ENCODE measurements around the gene CES5A.
"Not testable (repeated sequence)": the region's sequence is repeated elsewhere in the genome, so short reads cannot be mapped to it uniquely, and the experiment has no call there.

The CES5A gene

GRCh38 chr16:55901566-55902217 is 26.5 kb upstream of the CES5A start:
- no peak for TF ChIP-seq POLR2A (IDR thresholded peaks at IDR 0.05; ENCODE audit: low read length)
- TF ChIP-seq GATA1 (IDR thresholded peaks at IDR 0.05; ENCODE audit: low read depth, low read length) = no peak
- DNase-seq = no peak

DNA sequence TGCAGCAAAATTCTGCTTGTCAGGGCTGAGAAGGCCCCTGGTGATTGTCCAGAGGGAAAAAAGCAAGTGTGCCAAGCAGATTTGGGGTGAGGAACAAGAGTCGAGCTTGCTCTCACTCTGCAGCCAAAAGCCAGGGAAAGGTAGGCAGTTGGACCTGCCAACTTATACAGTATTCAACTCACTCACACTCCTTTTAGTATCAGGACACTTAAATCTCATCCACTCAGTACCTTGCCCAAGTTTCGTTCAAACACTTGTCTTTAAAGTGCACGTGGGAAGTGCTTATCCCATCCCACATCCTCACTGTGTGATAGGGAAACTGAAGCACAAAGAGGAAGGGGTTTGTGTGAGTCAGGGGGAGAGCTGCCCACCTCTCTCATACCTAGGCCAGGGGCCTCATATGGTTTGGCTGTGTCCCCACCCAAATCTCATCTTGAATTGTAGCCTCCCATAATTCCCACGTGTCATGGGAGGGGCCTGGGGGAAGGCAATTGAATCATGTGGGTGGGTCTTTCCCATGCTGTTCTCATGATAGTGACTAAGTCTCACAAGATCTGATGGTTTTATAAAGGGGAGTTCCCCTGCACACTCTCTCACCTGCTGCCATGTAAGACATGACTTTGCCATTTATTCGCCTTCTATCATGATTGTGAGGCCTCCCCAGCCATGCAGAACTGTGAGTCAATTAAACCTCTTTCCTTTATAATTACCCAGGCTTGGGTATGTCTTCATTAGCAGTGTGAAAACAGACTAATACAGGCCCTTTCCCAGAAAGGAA is 25.6 kb upstream of the CES5A start:
- TF ChIP-seq GATA1 (IDR thresholded peaks at IDR 0.05; ENCODE audit: low read depth, low read length) (no peak), POLR2A (IDR thresholded peaks at IDR 0.05; ENCODE audit: low read length) (no peak)
- DNase-seq = no peak

GRCh38 chr16:55899857-55900256 is 24.7 kb upstream of the CES5A start:
- no peak for DNase-seq
- TF ChIP-seq GATA1 (IDR thresholded peaks at IDR 0.05; ENCODE audit: low read depth, low read length) (no peak), POLR2A (IDR thresholded peaks at IDR 0.05; ENCODE audit: low read length) (no peak)

DNA sequence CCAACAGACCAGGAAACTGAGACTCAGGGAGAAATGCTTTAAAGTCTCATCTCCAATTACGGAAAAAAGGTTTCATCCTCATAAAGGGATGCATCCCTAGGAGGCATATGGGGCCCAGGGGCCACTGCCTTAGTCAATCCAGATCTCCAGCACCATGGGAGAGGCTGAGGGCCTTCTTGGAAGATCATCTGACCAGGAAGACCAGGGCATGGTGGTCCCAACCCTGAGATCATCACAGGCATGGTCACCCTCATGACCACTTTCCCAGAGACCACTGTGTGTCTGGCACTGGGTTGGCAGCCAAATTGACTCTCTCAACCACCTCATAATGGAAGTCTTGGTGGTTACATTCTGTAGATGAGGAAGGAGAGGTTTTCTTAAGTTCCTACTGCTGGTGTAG is 23.4 kb upstream of the CES5A start:
- TF ChIP-seq POLR2A (IDR thresholded peaks at IDR 0.05; ENCODE audit: low read length) = no peak
- TF ChIP-seq GATA1 (IDR thresholded peaks at IDR 0.05; ENCODE audit: low read depth, low read length) = no peak

GRCh38 chr16:55892821-55893220 is 17.6 kb upstream of the CES5A start:
- DNase-seq = no peak
- TF ChIP-seq POLR2A (IDR thresholded peaks at IDR 0.05; ENCODE audit: low read length) (no peak), GATA1 (IDR thresholded peaks at IDR 0.05; ENCODE audit: low read depth, low read length) (no peak)

More for the DNA sequence above, 23.4 kb upstream of the CES5A start:
- DNase-seq = no peak

DNA sequence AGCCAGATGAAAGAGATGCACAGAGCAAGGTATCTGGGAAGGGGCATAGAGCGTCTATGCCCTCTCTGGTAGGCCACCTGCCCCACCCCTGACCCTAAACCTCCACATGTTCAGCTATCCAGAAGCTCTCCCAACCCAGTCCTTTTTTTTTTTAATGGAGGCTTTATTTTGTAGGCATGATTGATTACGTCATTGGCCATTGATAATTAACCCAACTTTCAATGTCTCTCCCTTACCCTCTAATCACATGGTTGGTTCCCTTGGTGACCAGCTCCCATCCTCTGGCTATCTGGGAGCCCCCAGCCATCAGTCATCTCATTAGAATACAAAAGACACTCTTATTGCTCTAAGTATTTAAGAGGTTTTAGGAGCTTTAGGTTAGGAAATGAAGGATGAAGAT is 14.3 kb upstream of the CES5A start:
- TF ChIP-seq POLR2A (IDR thresholded peaks at IDR 0.05; ENCODE audit: low read length) (no peak), GATA1 (IDR thresholded peaks at IDR 0.05; ENCODE audit: low read depth, low read length) (no peak)
- DNase-seq = no peak

GRCh38 chr16:55888546-55888945 is 13.4 kb upstream of the CES5A start:
- no peak for DNase-seq
- TF ChIP-seq GATA1 (IDR thresholded peaks at IDR 0.05; ENCODE audit: low read depth, low read length) = no peak
- no peak for TF ChIP-seq POLR2A (IDR thresholded peaks at IDR 0.05; ENCODE audit: low read length)

DNA sequence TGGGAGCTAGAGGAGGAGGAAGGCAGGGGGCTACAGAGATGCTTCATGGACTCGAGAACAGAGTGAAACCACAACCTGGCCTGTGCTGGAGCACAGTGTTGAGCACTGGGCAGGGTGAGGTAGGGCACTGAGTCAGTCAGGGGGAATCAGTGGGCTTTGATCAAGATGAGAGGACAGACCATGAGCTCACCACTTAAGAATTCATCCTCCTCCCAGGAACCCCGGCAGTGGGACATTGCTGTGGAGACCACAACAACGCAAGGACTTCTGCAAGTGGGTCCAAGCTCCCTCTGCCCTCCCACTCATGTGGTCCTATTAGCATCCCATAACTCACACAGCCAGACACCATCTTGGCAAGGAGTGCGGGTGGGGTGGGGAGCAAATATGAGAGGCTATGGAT is 1.7 kb upstream of the CES5A start:
- no peak for TF ChIP-seq POLR2A (IDR thresholded peaks at IDR 0.05; ENCODE audit: low read length)
- TF ChIP-seq GATA1 (IDR thresholded peaks at IDR 0.05; ENCODE audit: low read depth, low read length) = no peak
- no peak for DNase-seq

DNA sequence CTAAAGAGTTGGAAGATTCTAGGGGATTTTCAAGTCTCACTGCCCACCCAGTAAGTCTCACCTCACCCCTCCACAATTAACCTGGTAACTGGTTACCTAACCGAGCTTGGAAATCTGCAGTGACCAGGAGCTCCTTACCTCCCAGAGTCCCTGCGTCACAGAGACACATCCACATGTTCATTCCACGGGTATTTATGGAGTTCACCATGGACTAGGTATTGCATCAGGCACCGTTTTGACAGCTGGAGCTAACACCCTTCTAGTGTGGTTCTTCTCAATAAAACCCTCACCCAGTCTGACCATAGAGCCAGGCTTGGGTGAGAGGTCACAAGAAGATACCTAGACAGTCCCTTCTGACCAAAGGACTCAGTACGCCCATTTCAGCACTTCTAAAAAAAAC is 2.1 kb downstream of the CES5A start:
- no peak for TF ChIP-seq GATA1 (IDR thresholded peaks at IDR 0.05; ENCODE audit: low read depth, low read length)
- TF ChIP-seq POLR2A (IDR thresholded peaks at IDR 0.05; ENCODE audit: low read length) = no peak

DNA sequence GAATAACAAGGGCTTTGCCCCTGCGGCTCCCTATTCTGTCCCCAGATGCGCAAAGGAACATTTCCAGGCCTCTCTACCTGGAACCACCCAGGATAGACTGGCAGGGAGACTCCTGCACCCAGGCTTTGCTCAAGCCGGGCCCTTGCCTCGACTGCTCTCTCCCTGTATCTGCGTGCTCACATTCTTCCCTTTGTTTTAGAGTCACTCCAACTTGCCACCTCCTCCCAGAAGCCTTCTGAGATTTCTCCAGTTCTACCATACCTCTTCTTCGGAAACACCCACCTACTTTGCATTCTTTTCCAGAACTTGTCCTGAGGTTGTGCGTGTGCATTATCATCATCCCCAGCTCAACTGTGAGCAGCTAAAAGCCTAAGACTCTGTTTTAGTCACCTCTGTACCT is 3.0 kb downstream of the CES5A start:
- no peak for TF ChIP-seq POLR2A (IDR thresholded peaks at IDR 0.05; ENCODE audit: low read length)
- TF ChIP-seq GATA1 (IDR thresholded peaks at IDR 0.05; ENCODE audit: low read depth, low read length) = no peak

More for the DNA sequence above, 2.1 kb downstream of the CES5A start:
- no peak for DNase-seq

DNA sequence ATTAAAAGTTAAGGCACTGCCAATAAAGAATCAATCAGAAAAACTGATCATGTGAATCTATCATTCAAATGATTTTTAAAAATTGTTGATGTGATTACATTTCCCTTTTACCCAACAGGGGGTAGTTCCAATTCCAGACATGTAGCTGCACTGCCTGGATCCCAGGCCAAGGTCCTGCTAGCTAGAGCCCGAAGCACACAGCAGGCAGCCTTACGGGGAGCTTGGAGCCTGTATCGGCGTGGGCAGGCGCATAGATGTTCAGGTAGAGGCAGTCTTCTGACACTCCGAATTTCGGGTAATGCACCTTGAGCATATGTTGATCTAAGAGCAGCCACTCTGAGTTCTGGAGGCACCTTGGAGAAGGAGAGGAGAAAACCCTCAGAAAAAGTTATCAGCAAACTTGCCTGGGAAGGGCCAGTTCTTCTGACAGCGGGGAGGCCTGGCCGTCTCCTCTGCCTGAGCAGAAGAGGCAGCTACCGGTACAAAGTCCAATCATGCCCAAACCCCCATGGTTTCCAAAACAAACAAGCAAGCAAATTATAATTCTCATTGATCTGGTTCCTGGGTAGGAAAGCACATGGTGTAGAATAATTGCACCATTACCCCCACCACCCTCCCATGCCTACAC is 3.6 kb downstream of the CES5A start:
- TF ChIP-seq GATA1 (IDR thresholded peaks at IDR 0.05; ENCODE audit: low read depth, low read length) (no peak), POLR2A (IDR thresholded peaks at IDR 0.05; ENCODE audit: low read length) (no peak)
- no peak for DNase-seq

More for the DNA sequence above, 3.0 kb downstream of the CES5A start:
- no peak for DNase-seq

- no peak for TF ChIP-seq POLR2A (IDR thresholded peaks at IDR 0.05; ENCODE audit: low read length)
- no peak for TF ChIP-seq GATA1 (IDR thresholded peaks at IDR 0.05; ENCODE audit: low read depth, low read length)
- DNase-seq = no peak
Observed at GRCh38 chr16:55868980-55869379, 6.2 kb downstream of the CES5A start.

DNA sequence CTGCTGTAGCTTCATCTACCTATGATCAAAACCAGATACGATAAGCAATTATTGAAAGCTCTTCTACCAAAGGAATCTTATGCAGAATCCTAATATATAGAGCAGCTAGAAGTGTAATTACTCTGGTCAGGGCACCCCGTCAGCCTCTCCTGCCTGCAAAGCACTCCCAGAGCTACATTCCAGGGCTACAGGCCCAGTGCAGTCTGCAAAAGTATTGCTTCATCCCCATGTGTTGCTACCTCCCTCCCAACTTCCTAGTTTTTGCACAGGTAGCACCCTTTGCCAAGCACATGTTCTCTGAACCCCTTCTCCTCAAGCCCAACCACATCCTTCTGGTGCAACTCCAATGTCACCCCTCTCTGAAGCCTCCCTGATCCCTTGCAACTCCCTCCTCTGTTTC is 7.0 kb downstream of the CES5A start:
- TF ChIP-seq GATA1 (IDR thresholded peaks at IDR 0.05; ENCODE audit: low read depth, low read length) (no peak), POLR2A (IDR thresholded peaks at IDR 0.05; ENCODE audit: low read length) (no peak)
- no peak for DNase-seq

GRCh38 chr16:55861288-55861687 is 13.9 kb downstream of the CES5A start:
- TF ChIP-seq POLR2A (IDR thresholded peaks at IDR 0.05; ENCODE audit: low read length) (no peak), GATA1 (IDR thresholded peaks at IDR 0.05; ENCODE audit: low read depth, low read length) (no peak)
- no peak for DNase-seq

GRCh38 chr16:55857650-55858049 is 17.5 kb downstream of the CES5A start:
- DNase-seq = not testable (repeated sequence)
